GM18517 (cell line): ENCODE results near the gene CYP24A1.
A peak's percentile ranks its signal among the peaks of the same experiment; 100 is the strongest.

Source experiments
- ATAC-seq: cut with Tn5 transposase; IDR thresholded peaks from one replicate; pipeline ENCODE4 v1.9.1; 2021; ENCODE audit warnings: mild to moderate bottlenecking, moderate library complexity; ENCODE audit not compliant: unreplicated experiment

The CYP24A1 gene

GRCh38 chr20:54173653-54174456 lies at the start of gene CYP24A1:
CYP24A1 (minus strand) TSS chr20:54173986; CDS start chr20:54173579, 407 bp downstream.
- ATAC-seq: no peak

GRCh38 chr20:54223285-54223684 lies 49.5 kb upstream of the CYP24A1 start:
- ATAC-seq: no peak

- ATAC-seq: no peak
Observed at GRCh38 chr20:54221996-54222890, 48.5 kb upstream of the CYP24A1 start.

- no peak for ATAC-seq
Observed at GRCh38 chr20:54221353-54221752, 47.6 kb upstream of the CYP24A1 start.

- ATAC-seq: no peak
Observed at GRCh38 chr20:54220722-54221121, 46.9 kb upstream of the CYP24A1 start.

GRCh38 chr20:54219751-54220426 lies 46.1 kb upstream of the CYP24A1 start:
- no peak for ATAC-seq

- no peak for ATAC-seq
Observed at GRCh38 chr20:54218470-54218869, 44.7 kb upstream of the CYP24A1 start.

- no peak for ATAC-seq
Observed at GRCh38 chr20:54217762-54218161, 44.0 kb upstream of the CYP24A1 start.

- no peak for ATAC-seq
Observed at GRCh38 chr20:54215157-54215789, 41.5 kb upstream of the CYP24A1 start.

- no peak for ATAC-seq
Observed at GRCh38 chr20:54214566-54214965, 40.8 kb upstream of the CYP24A1 start.

GRCh38 chr20:54212871-54213270 lies 39.1 kb upstream of the CYP24A1 start:
- ATAC-seq: no peak

- ATAC-seq: no peak
Observed at GRCh38 chr20:54212226-54212625, 38.4 kb upstream of the CYP24A1 start.

GRCh38 chr20:54209216-54209813 lies 35.5 kb upstream of the CYP24A1 start:
- no peak for ATAC-seq

GRCh38 chr20:54208548-54209176 lies 34.9 kb upstream of the CYP24A1 start:
- ATAC-seq: peak; percentile 5

- ATAC-seq: peak; percentile 95
Observed at GRCh38 chr20:54207743-54208547, 34.2 kb upstream of the CYP24A1 start, which contains the start of gene PFDN4. PFDN4 (plus strand) TSS chr20:54208087; CDS start chr20:54208101, 14 bp downstream.

GRCh38 chr20:54207053-54207742 lies 33.4 kb upstream of the CYP24A1 start:
- no peak for ATAC-seq

- no peak for ATAC-seq
Observed at GRCh38 chr20:54205450-54205849, 31.7 kb upstream of the CYP24A1 start.

- no peak for ATAC-seq
Observed at GRCh38 chr20:54204481-54204880, 30.7 kb upstream of the CYP24A1 start.
